MM.1S (cell line): Measurements from ENCODE around the gene PRMT7.

Experiments
- EZH2phosphoT487 ChIP-seq: fragments of 300-600 bp; sonication (generic); IDR thresholded peaks from 2 replicates; pipeline ENCODE4 v1.6.1; 2018; ENCODE audit warnings: antibody characterized with exemption, low read length
- TF ChIP-seq, protein P1 (sequence below): fragments of 300-600 bp; sonication (generic); IDR thresholded peaks from 2 replicates; pipeline ENCODE4 v1.5.1; 2016; ENCODE audit warnings: antibody characterized with exemption, low read length, mixed read lengths

- TF ChIP-seq, protein P1, sequence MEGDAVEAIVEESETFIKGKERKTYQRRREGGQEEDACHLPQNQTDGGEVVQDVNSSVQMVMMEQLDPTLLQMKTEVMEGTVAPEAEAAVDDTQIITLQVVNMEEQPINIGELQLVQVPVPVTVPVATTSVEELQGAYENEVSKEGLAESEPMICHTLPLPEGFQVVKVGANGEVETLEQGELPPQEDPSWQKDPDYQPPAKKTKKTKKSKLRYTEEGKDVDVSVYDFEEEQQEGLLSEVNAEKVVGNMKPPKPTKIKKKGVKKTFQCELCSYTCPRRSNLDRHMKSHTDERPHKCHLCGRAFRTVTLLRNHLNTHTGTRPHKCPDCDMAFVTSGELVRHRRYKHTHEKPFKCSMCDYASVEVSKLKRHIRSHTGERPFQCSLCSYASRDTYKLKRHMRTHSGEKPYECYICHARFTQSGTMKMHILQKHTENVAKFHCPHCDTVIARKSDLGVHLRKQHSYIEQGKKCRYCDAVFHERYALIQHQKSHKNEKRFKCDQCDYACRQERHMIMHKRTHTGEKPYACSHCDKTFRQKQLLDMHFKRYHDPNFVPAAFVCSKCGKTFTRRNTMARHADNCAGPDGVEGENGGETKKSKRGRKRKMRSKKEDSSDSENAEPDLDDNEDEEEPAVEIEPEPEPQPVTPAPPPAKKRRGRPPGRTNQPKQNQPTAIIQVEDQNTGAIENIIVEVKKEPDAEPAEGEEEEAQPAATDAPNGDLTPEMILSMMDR: no peak
- TF ChIP-seq EZH2phosphoT487: no peak
These were observed 21.1 kb downstream of the PRMT7 start for GRCh38 chr16:68331879-68332410.
